ENCODE results near the gene SMPD3. TPM values are rescaled to one million over a fixed set of nuclear protein-coding genes. Genes with fewer than 3 reads are reported as not detected.

SMPD3 gene
- total RNA-seq, 1 experiment from 2014 or later, result not detected

- Mint-ChIP-seq H3K36me3 (ENCODE audit: insufficient read depth, unreplicated experiment) (peaks cover 71% of the 10 kb centered on the region), H3K27me3 (ENCODE audit: insufficient read depth, unreplicated experiment) (no peaks in the 10 kb centered on the region), H3K9me3 (ENCODE audit: unreplicated experiment) (no peaks in the 10 kb centered on the region), H3K4me1 (ENCODE audit: insufficient read depth, unreplicated experiment) (no peaks in the 10 kb centered on the region), H3K27ac (ENCODE audit: low read depth, unreplicated experiment) (no peak overlapping the region), H3K4me3 (ENCODE audit: unreplicated experiment) (no peak overlapping the region)
- POLR2A ChIA-PET, result no interaction called here
- no TSS peak for BruUV-seq (replicated peaks)
- TF ChIP-seq, protein P1, sequence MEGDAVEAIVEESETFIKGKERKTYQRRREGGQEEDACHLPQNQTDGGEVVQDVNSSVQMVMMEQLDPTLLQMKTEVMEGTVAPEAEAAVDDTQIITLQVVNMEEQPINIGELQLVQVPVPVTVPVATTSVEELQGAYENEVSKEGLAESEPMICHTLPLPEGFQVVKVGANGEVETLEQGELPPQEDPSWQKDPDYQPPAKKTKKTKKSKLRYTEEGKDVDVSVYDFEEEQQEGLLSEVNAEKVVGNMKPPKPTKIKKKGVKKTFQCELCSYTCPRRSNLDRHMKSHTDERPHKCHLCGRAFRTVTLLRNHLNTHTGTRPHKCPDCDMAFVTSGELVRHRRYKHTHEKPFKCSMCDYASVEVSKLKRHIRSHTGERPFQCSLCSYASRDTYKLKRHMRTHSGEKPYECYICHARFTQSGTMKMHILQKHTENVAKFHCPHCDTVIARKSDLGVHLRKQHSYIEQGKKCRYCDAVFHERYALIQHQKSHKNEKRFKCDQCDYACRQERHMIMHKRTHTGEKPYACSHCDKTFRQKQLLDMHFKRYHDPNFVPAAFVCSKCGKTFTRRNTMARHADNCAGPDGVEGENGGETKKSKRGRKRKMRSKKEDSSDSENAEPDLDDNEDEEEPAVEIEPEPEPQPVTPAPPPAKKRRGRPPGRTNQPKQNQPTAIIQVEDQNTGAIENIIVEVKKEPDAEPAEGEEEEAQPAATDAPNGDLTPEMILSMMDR (IDR thresholded peaks at IDR 0.05; ENCODE audit: unreplicated experiment), result no peak
- intact Hi-C loops (cut with micrococcal nuclease), result no loop called here
- CTCF ChIA-PET, result interaction anchor here (1.3 kb wide), 1 partner anchor 16 kb away, joined by 5 read pairs; no protein-coding TSS in a partner anchor
- DNase-seq (ENCODE audit: unreplicated experiment), result no peak
These were observed 102.9 kb downstream of the SMPD3 start for GRCh38 chr16:68345351-68345810.

- POLR2A ChIA-PET, result no interaction called here
- intact Hi-C loops (cut with micrococcal nuclease), result no loop called here
- DNase-seq (ENCODE audit: unreplicated experiment), result no peak
- no peaks in the 10 kb centered on the region for H3K27me3 Mint-ChIP-seq (ENCODE audit: insufficient read depth, unreplicated experiment)
- H3K27ac Mint-ChIP-seq (ENCODE audit: low read depth, unreplicated experiment), result no peak overlapping the region
- H3K36me3 Mint-ChIP-seq (ENCODE audit: insufficient read depth, unreplicated experiment), result peaks cover 69% of the 10 kb centered on the region
- H3K4me3 Mint-ChIP-seq (ENCODE audit: unreplicated experiment), result no peak overlapping the region
- no peaks in the 10 kb centered on the region for H3K9me3 Mint-ChIP-seq (ENCODE audit: unreplicated experiment)
- CTCF ChIA-PET, result interaction anchor here (0.6 kb wide), 1 partner anchor 16 kb away, joined by 4 read pairs; no protein-coding TSS in a partner anchor
- TF ChIP-seq, protein P1 (IDR thresholded peaks at IDR 0.05; ENCODE audit: unreplicated experiment), result no peak
- H3K4me1 Mint-ChIP-seq (ENCODE audit: insufficient read depth, unreplicated experiment), result no peaks in the 10 kb centered on the region
- BruUV-seq (replicated peaks), result no TSS peak
These were observed 104.1 kb downstream of the SMPD3 start for GRCh38 chr16:68344252-68344651.

DNA sequence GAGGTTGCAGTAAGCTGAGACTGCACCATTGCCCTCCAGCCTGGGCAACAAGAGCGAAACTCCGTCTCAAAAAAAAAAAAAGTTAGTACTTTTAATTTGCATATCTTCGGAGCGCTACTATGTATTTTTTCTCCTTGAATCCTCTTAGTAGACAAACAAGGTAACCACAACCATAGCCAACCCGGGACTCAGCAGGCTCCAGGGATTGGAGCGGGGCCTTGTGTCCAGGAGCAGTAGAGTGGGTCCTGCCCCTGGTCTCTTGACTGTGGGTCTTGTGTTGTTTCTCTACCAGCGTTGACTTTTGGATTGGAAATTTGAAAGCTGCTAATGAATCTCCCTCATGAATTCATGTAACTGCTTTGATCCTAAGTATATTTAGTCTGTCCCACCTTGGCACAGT lies 105.2 kb downstream of the SMPD3 start:
- CTCF ChIA-PET, result interaction anchor here (0.6 to 1.5 kb wide), 2 partner anchors 14 to 143 kb away, joined by 3 read pairs; no protein-coding TSS in a partner anchor
- H3K36me3 Mint-ChIP-seq (ENCODE audit: insufficient read depth, unreplicated experiment), result peaks cover 57% of the 10 kb centered on the region

GRCh38 chr16:68342620-68343019 lies 105.7 kb downstream of the SMPD3 start:
- H3K4me1 Mint-ChIP-seq (ENCODE audit: insufficient read depth, unreplicated experiment), result no peaks in the 10 kb centered on the region
- H3K4me3 Mint-ChIP-seq (ENCODE audit: unreplicated experiment), result no peak overlapping the region
- peaks cover 56% of the 10 kb centered on the region for H3K36me3 Mint-ChIP-seq (ENCODE audit: insufficient read depth, unreplicated experiment)
- TF ChIP-seq, protein P1 (IDR thresholded peaks at IDR 0.05; ENCODE audit: unreplicated experiment), result no peak
- intact Hi-C loops (cut with micrococcal nuclease), result no loop called here
- BruUV-seq (replicated peaks), result no TSS peak
- CTCF ChIA-PET, result interaction anchor here (0.6 to 1.5 kb wide), 2 partner anchors 14 to 143 kb away, joined by 3 read pairs; no protein-coding TSS in a partner anchor
- POLR2A ChIA-PET, result interaction anchor here (0.6 kb wide), 1 partner anchor 85 kb away, joined by 3 read pairs; no protein-coding TSS in a partner anchor
- H3K9me3 Mint-ChIP-seq (ENCODE audit: unreplicated experiment), result no peaks in the 10 kb centered on the region
- H3K27me3 Mint-ChIP-seq (ENCODE audit: insufficient read depth, unreplicated experiment), result no peaks in the 10 kb centered on the region
- no peak for DNase-seq (ENCODE audit: unreplicated experiment)
- H3K27ac Mint-ChIP-seq (ENCODE audit: low read depth, unreplicated experiment), result no peak overlapping the region

More for the DNA sequence above, 105.2 kb downstream of the SMPD3 start:
- POLR2A ChIA-PET, result no interaction called here
- Mint-ChIP-seq H3K4me3 (ENCODE audit: unreplicated experiment) (no peak overlapping the region), H3K9me3 (ENCODE audit: unreplicated experiment) (no peaks in the 10 kb centered on the region), H3K27me3 (ENCODE audit: insufficient read depth, unreplicated experiment) (no peaks in the 10 kb centered on the region), H3K27ac (ENCODE audit: low read depth, unreplicated experiment) (no peak overlapping the region), H3K4me1 (ENCODE audit: insufficient read depth, unreplicated experiment) (no peaks in the 10 kb centered on the region)
- DNase-seq (ENCODE audit: unreplicated experiment), result no peak
- no TSS peak for BruUV-seq (replicated peaks)
- intact Hi-C loops (cut with micrococcal nuclease), result no loop called here
- TF ChIP-seq, protein P1 (IDR thresholded peaks at IDR 0.05; ENCODE audit: unreplicated experiment), result no peak

Data from MCF 10A (cell line).